MM.1S (cell line): ENCODE data around the gene FAM181B.
A peak's percentile ranks its signal among the peaks of the same experiment; 100 is the strongest.

Source experiments
- DNase-seq: peaks from one replicate; pipeline ENCODE4 v3.0.0-alpha.2; 2015
- H2AFZ ChIP-seq: fragments of 300-600 bp; sonication (generic); 2 replicates; pipeline ENCODE4 v1.6.0; 2016; ENCODE audit warnings: antibody characterized with exemption, low read length
- H3F3A ChIP-seq: fragments of 300-600 bp; sonication (generic); 2 replicates; pipeline ENCODE4 v1.6.1; 2016; ENCODE audit warnings: mild to moderate bottlenecking, antibody characterized with exemption, low read length, moderate library complexity, mixed read lengths; ENCODE audit not compliant: insufficient read depth
- H3K27ac ChIP-seq: fragments of 300-600 bp; sonication (generic); 2 replicates; pipeline ENCODE4 v1.5.1; 2016; ENCODE audit warnings: mild to moderate bottlenecking, low read length
- H3K27me3 ChIP-seq: fragments of 300-600 bp; sonication (generic); replicated peaks from 2 replicates; pipeline ENCODE4 v1.6.0; 2016; ENCODE audit warnings: low read length; ENCODE audit not compliant: insufficient read depth
- H3K36me3 ChIP-seq: fragments of 300-600 bp; sonication (generic); replicated peaks from 2 replicates; pipeline ENCODE4 v1.6.1; 2016; ENCODE audit warnings: mild to moderate bottlenecking, low read length, mixed read lengths; ENCODE audit not compliant: insufficient read depth
- H3K4me1 ChIP-seq: fragments of 300-600 bp; sonication (generic); 2 replicates; pipeline ENCODE4 v1.6.1; 2016; ENCODE audit warnings: low read length, mixed read lengths
- H3K4me2 ChIP-seq: fragments of 300-600 bp; sonication (generic); 2 replicates; pipeline ENCODE4 v1.6.0; 2016; ENCODE audit warnings: low read depth, low read length
- H3K4me3 ChIP-seq: fragments of 300-600 bp; sonication (generic); 2 replicates; pipeline ENCODE4 v1.5.1; 2016; ENCODE audit warnings: low read length, mixed read lengths
- H3K79me2 ChIP-seq: fragments of 300-600 bp; sonication (generic); 2 replicates; pipeline ENCODE4 v1.6.1; 2016; ENCODE audit warnings: mixed run types, low read length, mixed read lengths
- H3K9ac ChIP-seq: fragments of 300-600 bp; sonication (generic); 2 replicates; pipeline ENCODE4 v1.6.1; 2016; ENCODE audit warnings: low read length, mixed read lengths
- H3K9me2 ChIP-seq: fragments of 300-600 bp; sonication (generic); replicated peaks from 2 replicates; pipeline ENCODE4 v1.6.1; 2016; ENCODE audit warnings: mild to moderate bottlenecking, low read length, mixed read lengths; ENCODE audit not compliant: insufficient read depth
- H3K9me3 ChIP-seq: fragments of 300-600 bp; sonication (generic); replicated peaks from 2 replicates; pipeline ENCODE4 v1.6.1; 2016; ENCODE audit warnings: mild to moderate bottlenecking, low read length, mixed read lengths; ENCODE audit not compliant: insufficient read depth
- H4K20me1 ChIP-seq: fragments of 300-600 bp; sonication (generic); 2 replicates; pipeline ENCODE4 v1.6.1; 2016; ENCODE audit warnings: mild to moderate bottlenecking, low read length, moderate library complexity, mixed read lengths; ENCODE audit not compliant: insufficient read depth
- EZH2 ChIP-seq: fragments of 300-600 bp; sonication (generic); optimal IDR thresholded peaks from 2 replicates; pipeline ENCODE3; 2017; ENCODE audit warnings: low read depth, mild to moderate bottlenecking, antibody characterized with exemption, low read length, mixed read lengths
- EZH2phosphoT487 ChIP-seq: fragments of 300-600 bp; sonication (generic); IDR thresholded peaks from 2 replicates; pipeline ENCODE4 v1.6.1; 2018; ENCODE audit warnings: antibody characterized with exemption, low read length
- TF ChIP-seq, protein P1 (sequence below): fragments of 300-600 bp; sonication (generic); IDR thresholded peaks from 2 replicates; pipeline ENCODE4 v1.5.1; 2016; ENCODE audit warnings: antibody characterized with exemption, low read length, mixed read lengths

FAM181B gene

DNA sequence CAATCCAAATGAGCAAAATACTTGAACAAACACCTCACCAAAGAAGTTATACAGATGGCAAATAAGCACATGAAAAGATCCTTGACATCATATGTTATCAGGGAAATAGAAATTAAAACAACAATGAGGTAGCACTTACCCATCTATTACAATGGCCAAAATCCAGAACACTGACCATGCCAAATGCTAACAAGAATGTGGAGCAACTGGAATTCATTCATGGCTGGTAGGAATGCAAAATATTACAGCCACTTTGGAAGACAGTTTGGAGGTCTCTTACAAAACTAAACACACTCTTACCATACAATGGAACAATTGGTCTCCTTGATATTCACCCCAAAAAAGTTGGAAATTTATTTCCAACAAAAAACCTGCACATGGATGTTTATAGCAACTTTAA lies 19.1 kb upstream of the FAM181B start:
- H3K9me2 ChIP-seq = no peaks in the 10 kb centered on the region
- H3K9me3 ChIP-seq = no peaks in the 10 kb centered on the region
- H2AFZ ChIP-seq = no peak overlapping the region
- no peak for DNase-seq
- H3K4me2 ChIP-seq = no peak overlapping the region
- no peaks in the 10 kb centered on the region for H3K79me2 ChIP-seq
- H3K27ac ChIP-seq = no peak overlapping the region
- peaks cover 10% of the 10 kb centered on the region for H3F3A ChIP-seq
- no peak overlapping the region for H3K9ac ChIP-seq
- no peaks in the 10 kb centered on the region for H3K27me3 ChIP-seq
- no peaks in the 10 kb centered on the region for H3K36me3 ChIP-seq
- H3K4me3 ChIP-seq = no peak overlapping the region
- H3K4me1 ChIP-seq = peaks cover 14% of the 10 kb centered on the region
- no peaks in the 10 kb centered on the region for H4K20me1 ChIP-seq
- TF ChIP-seq EZH2phosphoT487 = no peak
- TF ChIP-seq, protein P1, sequence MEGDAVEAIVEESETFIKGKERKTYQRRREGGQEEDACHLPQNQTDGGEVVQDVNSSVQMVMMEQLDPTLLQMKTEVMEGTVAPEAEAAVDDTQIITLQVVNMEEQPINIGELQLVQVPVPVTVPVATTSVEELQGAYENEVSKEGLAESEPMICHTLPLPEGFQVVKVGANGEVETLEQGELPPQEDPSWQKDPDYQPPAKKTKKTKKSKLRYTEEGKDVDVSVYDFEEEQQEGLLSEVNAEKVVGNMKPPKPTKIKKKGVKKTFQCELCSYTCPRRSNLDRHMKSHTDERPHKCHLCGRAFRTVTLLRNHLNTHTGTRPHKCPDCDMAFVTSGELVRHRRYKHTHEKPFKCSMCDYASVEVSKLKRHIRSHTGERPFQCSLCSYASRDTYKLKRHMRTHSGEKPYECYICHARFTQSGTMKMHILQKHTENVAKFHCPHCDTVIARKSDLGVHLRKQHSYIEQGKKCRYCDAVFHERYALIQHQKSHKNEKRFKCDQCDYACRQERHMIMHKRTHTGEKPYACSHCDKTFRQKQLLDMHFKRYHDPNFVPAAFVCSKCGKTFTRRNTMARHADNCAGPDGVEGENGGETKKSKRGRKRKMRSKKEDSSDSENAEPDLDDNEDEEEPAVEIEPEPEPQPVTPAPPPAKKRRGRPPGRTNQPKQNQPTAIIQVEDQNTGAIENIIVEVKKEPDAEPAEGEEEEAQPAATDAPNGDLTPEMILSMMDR = no peak
- TF ChIP-seq EZH2 = no peak

DNA sequence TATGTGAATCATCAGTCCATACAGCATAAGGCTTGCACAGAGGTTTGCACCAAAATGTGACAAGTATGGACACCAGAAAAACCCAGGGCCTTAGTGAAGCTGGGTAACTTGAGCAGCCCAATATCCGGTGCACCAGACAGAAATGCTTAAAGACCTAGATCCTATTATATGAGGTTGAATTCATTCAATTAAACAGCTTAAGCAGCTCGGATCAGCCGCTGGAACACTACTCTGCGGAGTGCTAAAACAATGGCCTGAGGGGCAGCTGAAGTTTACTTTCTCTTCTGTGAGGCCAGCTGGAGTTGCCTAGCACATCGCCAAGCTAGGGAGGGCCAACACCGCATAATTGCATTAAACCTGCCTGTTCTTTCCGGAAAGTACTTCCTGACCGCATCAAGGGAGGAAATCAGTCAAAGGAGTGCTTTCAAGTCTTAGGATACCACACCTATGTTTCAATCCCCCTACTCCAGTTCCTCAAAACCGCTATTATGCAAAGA lies 17.0 kb upstream of the FAM181B start:
- no peak overlapping the region for H3K9ac ChIP-seq
- H3K9me3 ChIP-seq = no peaks in the 10 kb centered on the region
- H3K27me3 ChIP-seq = no peaks in the 10 kb centered on the region
- H3K27ac ChIP-seq = no peak overlapping the region
- no peaks in the 10 kb centered on the region for H3K9me2 ChIP-seq
- no peaks in the 10 kb centered on the region for H3F3A ChIP-seq
- no peak for TF ChIP-seq EZH2phosphoT487
- TF ChIP-seq, protein P1 = no peak
- no peak for TF ChIP-seq EZH2
- no peaks in the 10 kb centered on the region for H3K36me3 ChIP-seq
- H3K4me2 ChIP-seq = peak overlapping the region; percentile 23; the same call in 1 of the 2 replicates
- H4K20me1 ChIP-seq = no peaks in the 10 kb centered on the region
- no peaks in the 10 kb centered on the region for H3K4me1 ChIP-seq
- no peak overlapping the region for H2AFZ ChIP-seq
- peak; percentile 40 for DNase-seq
- no peak overlapping the region for H3K4me3 ChIP-seq
- H3K79me2 ChIP-seq = no peaks in the 10 kb centered on the region

DNA sequence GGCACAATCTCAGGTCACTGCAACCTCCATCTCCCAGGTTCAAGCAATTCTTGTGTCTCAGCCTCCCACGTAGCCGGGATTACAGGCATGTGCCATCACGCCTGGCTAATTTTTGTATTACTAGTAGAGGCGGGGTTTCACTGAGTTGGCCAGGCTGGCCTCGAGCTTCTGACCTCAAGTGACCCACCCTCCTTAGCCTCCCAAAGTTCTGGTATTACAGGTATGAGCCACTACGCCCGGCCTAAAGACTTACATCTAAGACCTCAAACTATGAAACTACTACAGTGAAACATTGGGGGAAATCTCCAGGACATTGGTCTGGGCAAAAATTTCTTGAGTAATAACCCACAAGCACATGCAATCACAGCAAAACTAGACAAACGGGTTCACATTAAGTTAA lies 13.8 kb upstream of the FAM181B start:
- H3K27me3 ChIP-seq = no peaks in the 10 kb centered on the region
- H3K4me1 ChIP-seq = no peaks in the 10 kb centered on the region
- no peaks in the 10 kb centered on the region for H3K36me3 ChIP-seq
- no peaks in the 10 kb centered on the region for H3K79me2 ChIP-seq
- H3K4me3 ChIP-seq = no peak overlapping the region
- no peak overlapping the region for H3K9ac ChIP-seq
- H2AFZ ChIP-seq = no peak overlapping the region
- no peak overlapping the region for H3K27ac ChIP-seq
- TF ChIP-seq, protein P1 = no peak
- no peak for TF ChIP-seq EZH2phosphoT487
- no peak for TF ChIP-seq EZH2
- no peaks in the 10 kb centered on the region for H3K9me2 ChIP-seq
- no peak overlapping the region for H3K4me2 ChIP-seq
- H4K20me1 ChIP-seq = no peaks in the 10 kb centered on the region
- H3F3A ChIP-seq = no peaks in the 10 kb centered on the region
- no peak for DNase-seq
- no peaks in the 10 kb centered on the region for H3K9me3 ChIP-seq
